C4-2B (cell line): Measurements from ENCODE around the gene MCF2L2.

Source experiments
- H3K27ac ChIP-seq: fragments of 450-650 bp; 2 replicates; pipeline ENCODE4 v1.5.1; 2017
- ZFX ChIP-seq: fragments of 450-650 bp; IDR thresholded peaks from 2 replicates; pipeline ENCODE4 v1.6.1; 2017
- TF ChIP-seq, protein P1 (sequence below): fragments of 450-650 bp; conservative IDR thresholded peaks from 2 replicates; pipeline ENCODE4 v1.5.1; 2017; ENCODE audit warnings: mild to moderate bottlenecking

Gene MCF2L2

DNA sequence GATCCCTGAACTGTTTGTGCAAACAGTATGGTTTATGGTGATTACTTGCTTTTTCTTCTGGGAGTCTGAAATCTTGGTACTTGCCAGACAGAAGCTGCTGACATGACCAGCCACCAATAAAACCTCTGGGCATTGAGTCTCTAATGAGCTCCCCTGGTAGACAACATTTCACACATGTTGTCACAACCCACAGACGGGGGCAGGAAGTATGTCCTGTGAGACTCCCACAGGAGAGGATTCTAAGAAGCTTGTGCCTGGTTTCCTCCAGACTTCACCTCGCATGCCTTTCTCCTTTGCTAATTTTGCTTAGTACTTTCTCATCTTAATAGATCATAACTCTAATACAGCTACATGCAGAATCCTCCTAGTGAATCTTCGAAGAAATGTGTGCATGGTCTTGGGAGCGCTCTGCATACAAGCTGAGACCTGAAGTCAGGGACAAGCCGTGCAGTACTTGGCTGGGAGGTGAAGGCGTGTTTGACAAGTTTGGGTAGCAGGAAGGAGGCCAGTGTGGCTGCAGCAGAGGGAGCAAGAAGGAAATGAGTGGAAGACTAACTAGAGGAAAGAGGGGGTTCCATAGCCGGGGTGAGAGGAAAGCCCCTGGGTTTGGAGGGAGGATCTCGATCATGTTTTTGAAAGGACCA lies 126.4 kb downstream of the MCF2L2 start:
- peak overlapping the region; percentile 9; the same call in 1 of the 2 replicates for H3K27ac ChIP-seq
- TF ChIP-seq, protein P1, sequence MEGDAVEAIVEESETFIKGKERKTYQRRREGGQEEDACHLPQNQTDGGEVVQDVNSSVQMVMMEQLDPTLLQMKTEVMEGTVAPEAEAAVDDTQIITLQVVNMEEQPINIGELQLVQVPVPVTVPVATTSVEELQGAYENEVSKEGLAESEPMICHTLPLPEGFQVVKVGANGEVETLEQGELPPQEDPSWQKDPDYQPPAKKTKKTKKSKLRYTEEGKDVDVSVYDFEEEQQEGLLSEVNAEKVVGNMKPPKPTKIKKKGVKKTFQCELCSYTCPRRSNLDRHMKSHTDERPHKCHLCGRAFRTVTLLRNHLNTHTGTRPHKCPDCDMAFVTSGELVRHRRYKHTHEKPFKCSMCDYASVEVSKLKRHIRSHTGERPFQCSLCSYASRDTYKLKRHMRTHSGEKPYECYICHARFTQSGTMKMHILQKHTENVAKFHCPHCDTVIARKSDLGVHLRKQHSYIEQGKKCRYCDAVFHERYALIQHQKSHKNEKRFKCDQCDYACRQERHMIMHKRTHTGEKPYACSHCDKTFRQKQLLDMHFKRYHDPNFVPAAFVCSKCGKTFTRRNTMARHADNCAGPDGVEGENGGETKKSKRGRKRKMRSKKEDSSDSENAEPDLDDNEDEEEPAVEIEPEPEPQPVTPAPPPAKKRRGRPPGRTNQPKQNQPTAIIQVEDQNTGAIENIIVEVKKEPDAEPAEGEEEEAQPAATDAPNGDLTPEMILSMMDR: no peak
- no peak for TF ChIP-seq ZFX

DNA sequence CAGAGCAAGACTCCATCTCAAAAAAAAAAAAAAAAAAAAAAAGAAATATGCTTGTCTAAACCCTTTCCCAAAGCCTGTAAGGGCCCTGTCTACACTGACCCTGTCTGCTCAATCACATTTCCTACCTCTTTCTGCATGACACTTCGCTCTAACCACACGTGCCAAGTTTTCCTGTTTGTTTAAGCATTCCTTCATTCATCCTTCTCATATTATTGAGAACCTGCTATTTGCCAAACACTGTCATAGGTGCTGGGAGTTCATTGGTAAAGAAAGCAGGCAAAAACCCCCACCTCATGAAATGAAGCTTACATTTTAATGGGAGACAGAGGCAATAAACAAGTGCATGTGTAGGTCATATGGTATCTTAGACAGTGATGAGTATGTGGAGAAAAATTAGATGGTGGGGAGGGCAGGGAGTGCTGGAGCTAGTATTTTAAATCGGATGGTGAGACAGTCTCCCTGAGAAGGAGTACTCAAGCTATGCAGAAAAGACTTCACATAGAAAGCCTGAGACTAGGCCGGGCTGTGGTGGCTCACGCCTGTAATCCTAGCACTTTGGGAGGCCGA lies 127.3 kb downstream of the MCF2L2 start:
- no peak for TF ChIP-seq ZFX
- TF ChIP-seq, protein P1: no peak
- H3K27ac ChIP-seq: peak overlapping the region; percentile 9

GRCh38 chr3:183299976-183300375 lies 128.4 kb downstream of the MCF2L2 start:
- TF ChIP-seq ZFX: no peak
- TF ChIP-seq, protein P1: no peak
- H3K27ac ChIP-seq: no peak overlapping the region

- TF ChIP-seq, protein P1: no peak
- no peak for TF ChIP-seq ZFX
- 0 out of 2 replicates have a peak overlapping the region, but pooled peaks have one; percentile 0 for H3K27ac ChIP-seq
These were observed 129.7 kb downstream of the MCF2L2 start for GRCh38 chr3:183298701-183299153.

- TF ChIP-seq ZFX: no peak
- TF ChIP-seq, protein P1: no peak
- peak overlapping the region; percentile 82 for H3K27ac ChIP-seq
These were observed 131.5 kb downstream of the MCF2L2 start for GRCh38 chr3:183296944-183297343.

DNA sequence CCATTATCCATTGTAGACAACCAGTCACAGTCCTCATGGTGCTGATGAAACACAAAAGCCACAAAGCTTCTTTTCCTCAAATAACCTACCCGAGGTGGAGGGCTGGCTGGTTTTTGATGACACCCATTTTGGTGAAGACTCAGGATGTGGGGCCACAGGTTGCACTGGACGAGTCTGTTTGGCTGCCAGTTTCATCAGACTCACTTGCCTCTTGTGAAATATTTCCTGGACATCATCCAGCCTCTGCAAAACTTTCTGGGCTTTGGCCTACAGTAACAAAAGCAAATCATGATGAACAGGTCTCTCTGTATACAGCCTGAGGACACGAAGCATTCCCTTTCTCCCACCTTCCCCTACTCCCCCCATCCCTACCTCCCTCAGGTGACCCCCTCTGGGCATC lies 133.2 kb downstream of the MCF2L2 start:
- peak overlapping the region; percentile 82 for H3K27ac ChIP-seq
- TF ChIP-seq, protein P1: no peak
- no peak for TF ChIP-seq ZFX

- TF ChIP-seq, protein P1: no peak
- no peak for TF ChIP-seq ZFX
- H3K27ac ChIP-seq: no peak overlapping the region
These were observed 134.5 kb downstream of the MCF2L2 start for GRCh38 chr3:183293966-183294365.
